ENCODE measurements around the gene DLG5.
"Not testable (repeated sequence)": the region's sequence is repeated elsewhere in the genome, so short reads cannot be mapped to it uniquely, and the experiment has no call there.

Gene DLG5

GRCh38 chr10:77794256-77795142, 132.1 kb downstream of the DLG5 start:
- DNase-seq (ENCODE audit: low read depth in 2 of 2), result no peak

GRCh38 chr10:77793831-77794230, 132.7 kb downstream of the DLG5 start:
- DNase-seq (ENCODE audit: low read depth in 2 of 2), result no peak

GRCh38 chr10:77792155-77792554, 134.4 kb downstream of the DLG5 start:
- DNase-seq (ENCODE audit: low read depth in 2 of 2), result no peak

GRCh38 chr10:77791506-77791905, 135.0 kb downstream of the DLG5 start:
- DNase-seq (ENCODE audit: low read depth in 2 of 2), result no peak

- DNase-seq (ENCODE audit: low read depth in 2 of 2), result no peak
Measured at GRCh38 chr10:77789861-77790260, 136.7 kb downstream of the DLG5 start.

GRCh38 chr10:77789016-77789415, 137.5 kb downstream of the DLG5 start:
- DNase-seq (ENCODE audit: low read depth in 2 of 2), result no peak

GRCh38 chr10:77788496-77789010, 138.0 kb downstream of the DLG5 start:
- DNase-seq (ENCODE audit: low read depth in 2 of 2), result no peak

- no peak for DNase-seq (ENCODE audit: low read depth in 2 of 2)
Measured at GRCh38 chr10:77787440-77787839, 139.1 kb downstream of the DLG5 start.

- DNase-seq (ENCODE audit: low read depth in 2 of 2), result no peak
Measured at GRCh38 chr10:77784856-77785255, 141.7 kb downstream of the DLG5 start.

- DNase-seq (ENCODE audit: low read depth in 2 of 2), result no peak
Measured at GRCh38 chr10:77782328-77783061, 144.1 kb downstream of the DLG5 start.

- no peak for DNase-seq (ENCODE audit: low read depth in 2 of 2)
Measured at GRCh38 chr10:77781451-77782327, 144.9 kb downstream of the DLG5 start.

GRCh38 chr10:77780180-77780579, 146.4 kb downstream of the DLG5 start:
- DNase-seq (ENCODE audit: low read depth in 2 of 2), result no peak

- DNase-seq (ENCODE audit: low read depth in 2 of 2), result no peak
Measured at GRCh38 chr10:77776487-77776886, 150.1 kb downstream of the DLG5 start.

GRCh38 chr10:77774940-77775391, 151.6 kb downstream of the DLG5 start:
- no peak for DNase-seq (ENCODE audit: low read depth in 2 of 2)

GRCh38 chr10:77773631-77774426, 152.7 kb downstream of the DLG5 start:
- no peak for DNase-seq (ENCODE audit: low read depth in 2 of 2)

GRCh38 chr10:77772852-77773600, 153.5 kb downstream of the DLG5 start:
- DNase-seq (ENCODE audit: low read depth in 2 of 2), result not testable (repeated sequence)

GRCh38 chr10:77771851-77772250, 154.7 kb downstream of the DLG5 start:
- no peak for DNase-seq (ENCODE audit: low read depth in 2 of 2)

GRCh38 chr10:77771450-77771849, 155.1 kb downstream of the DLG5 start:
- DNase-seq (ENCODE audit: low read depth in 2 of 2), result no peak

GRCh38 chr10:77770868-77771175, 155.7 kb downstream of the DLG5 start:
- no peak for DNase-seq (ENCODE audit: low read depth in 2 of 2)

Measured in stimulated activated CD8-positive, alpha-beta memory T cell treated with anti-CD3 and anti-CD28 coated beads, Interleukin-15, amount 100 ng/mL, for 48 hours (primary cell).